ENCODE measurements around the gene TFAP2C.
"Not testable (repeated sequence)": the region's sequence is repeated elsewhere in the genome, so short reads cannot be mapped to it uniquely, and the experiment has no call there.

The TFAP2C gene

DNA sequence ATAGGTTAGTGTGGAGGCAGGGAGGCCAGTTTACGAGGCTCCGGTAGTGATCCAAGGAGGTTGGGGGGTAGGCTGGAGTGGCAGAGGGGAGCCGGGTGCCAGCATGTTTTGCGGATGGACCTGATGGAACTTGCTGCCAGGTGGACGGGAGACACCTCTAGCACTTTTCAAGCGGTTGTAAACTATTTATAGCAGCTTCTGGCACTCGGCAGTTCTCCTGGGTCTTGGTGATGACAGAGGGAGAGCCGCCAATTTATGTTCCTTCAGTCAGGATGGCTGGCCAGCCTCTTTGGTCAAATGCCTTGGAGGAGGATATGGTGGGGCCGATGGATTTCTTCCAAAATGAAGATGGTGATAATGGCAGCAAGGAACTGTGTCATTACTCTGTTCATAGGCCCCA lies 28.8 kb downstream of the TFAP2C start:
- in situ Hi-C loops (cut with HindIII; ENCODE audit: low sequenced_read_pairs), result no loop called here
- no peak for DNase-seq (ENCODE audit: low read depth, low spot score)
- TF ChIP-seq CTCF (IDR thresholded peaks at IDR 0.05; ENCODE audit: low read depth, low read length), result no peak
- no peak overlapping the region for H3K4me3 ChIP-seq (ENCODE audit: low read depth, low read length)

GRCh38 chr20:56658341-56658947 lies 29.3 kb downstream of the TFAP2C start:
- H3K4me3 ChIP-seq (ENCODE audit: low read depth, low read length); DNase-seq (ENCODE audit: low read depth, low spot score); in situ Hi-C loops (cut with HindIII; ENCODE audit: low sequenced_read_pairs): not testable (repeated sequence)

GRCh38 chr20:56663660-56664059 lies 34.6 kb downstream of the TFAP2C start:
- in situ Hi-C loops (cut with HindIII; ENCODE audit: low sequenced_read_pairs), result no loop called here
- TF ChIP-seq CTCF (IDR thresholded peaks at IDR 0.05; ENCODE audit: low read depth, low read length), result no peak
- no peak overlapping the region for H3K4me3 ChIP-seq (ENCODE audit: low read depth, low read length)
- DNase-seq (ENCODE audit: low read depth, low spot score), result no peak

- TF ChIP-seq CTCF (IDR thresholded peaks at IDR 0.05; ENCODE audit: low read depth, low read length), result no peak
- in situ Hi-C loops (cut with HindIII; ENCODE audit: low sequenced_read_pairs), result no loop called here
- no peak for DNase-seq (ENCODE audit: low read depth, low spot score)
- no peak overlapping the region for H3K4me3 ChIP-seq (ENCODE audit: low read depth, low read length)
These were observed 35.7 kb downstream of the TFAP2C start for GRCh38 chr20:56664796-56665195.

GRCh38 chr20:56665806-56666205 lies 36.7 kb downstream of the TFAP2C start:
- TF ChIP-seq CTCF (IDR thresholded peaks at IDR 0.05; ENCODE audit: low read depth, low read length), result no peak
- in situ Hi-C loops (cut with HindIII; ENCODE audit: low sequenced_read_pairs), result no loop called here
- H3K4me3 ChIP-seq (ENCODE audit: low read depth, low read length), result no peak overlapping the region
- DNase-seq (ENCODE audit: low read depth, low spot score), result no peak

- in situ Hi-C loops (cut with HindIII; ENCODE audit: low sequenced_read_pairs), result no loop called here
- DNase-seq (ENCODE audit: low read depth, low spot score), result no peak
- no peak overlapping the region for H3K4me3 ChIP-seq (ENCODE audit: low read depth, low read length)
- TF ChIP-seq CTCF (IDR thresholded peaks at IDR 0.05; ENCODE audit: low read depth, low read length), result no peak
These were observed 44.3 kb downstream of the TFAP2C start for GRCh38 chr20:56673450-56673849.

DNA sequence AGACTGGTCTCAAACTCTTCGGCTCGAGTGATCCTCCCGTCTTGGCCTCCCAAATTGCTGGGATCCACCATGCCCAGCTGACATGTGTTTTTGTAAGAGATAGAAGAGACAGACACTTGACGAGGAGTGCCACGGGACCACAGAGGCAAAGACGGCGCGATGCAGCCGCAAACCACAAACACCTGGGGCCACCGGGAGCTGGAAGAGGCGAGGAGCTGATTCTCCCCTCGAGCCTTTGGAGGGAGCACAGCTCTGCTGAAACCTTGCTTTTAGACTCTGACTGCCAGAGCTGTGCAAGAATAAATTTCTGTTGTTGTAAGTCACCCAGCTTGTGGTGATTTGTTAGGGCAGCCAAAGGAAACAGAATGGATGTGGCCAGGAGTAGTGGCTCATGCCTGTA lies 46.9 kb downstream of the TFAP2C start:
- no peak overlapping the region for H3K4me3 ChIP-seq (ENCODE audit: low read depth, low read length)
- no peak for TF ChIP-seq CTCF (IDR thresholded peaks at IDR 0.05; ENCODE audit: low read depth, low read length)
- no peak for DNase-seq (ENCODE audit: low read depth, low spot score)
- in situ Hi-C loops (cut with HindIII; ENCODE audit: low sequenced_read_pairs), result no loop called here
